Testis (tissue), 3 donors: ENCODE data around the gene FUT4. TPM values are rescaled to one million over a fixed set of nuclear protein-coding genes. Genes with fewer than 3 reads are reported as not detected.
A peak's percentile ranks its signal among the peaks of the same experiment; 100 is the strongest.

Source experiments
- DNase-seq: peaks from one replicate; pipeline ENCODE4 v3.0.0-alpha.2; 2019
- H3K27ac ChIP-seq, 2 donors: fragments of 200-600 bp; sonication (generic); one replicate each; pipeline ENCODE4 v1.5.1; 2019
- H3K27me3 ChIP-seq: fragments of 200-600 bp; sonication (generic); one replicate; pipeline ENCODE4 v1.5.1; 2019
- H3K36me3 ChIP-seq: fragments of 200-600 bp; sonication (generic); one replicate; pipeline ENCODE4 v1.5.1; 2017; ENCODE audit warnings: low read depth; ENCODE audit errors: missing control alignments
- H3K4me1 ChIP-seq: fragments of 200-600 bp; sonication (generic); one replicate; pipeline ENCODE4 v1.5.1; 2019
- H3K4me3 ChIP-seq, 2 donors: fragments of 200-600 bp; sonication (generic); one replicate each; pipeline ENCODE4 v1.5.1; 2017 to 2019
- H3K9me3 ChIP-seq: fragments of 200-600 bp; sonication (generic); one replicate; pipeline ENCODE4 v1.5.1; 2017
- CTCF ChIP-seq, 3 experiments: fragments of 450-650 bp in 2 of 3; fragments of 200-600 bp in 1 of 3; sonication (generic) in 1 of 3; IDR thresholded peaks; one replicate each; pipeline ENCODE4 v1.5.1; 2016 to 2019; ENCODE audit warnings: antibody characterized with exemption in 3 of 3, mild to moderate bottlenecking in 2 of 3, moderate library complexity in 1 of 3
- POLR2A ChIP-seq: fragments of 450-650 bp; IDR thresholded peaks from one replicate; pipeline ENCODE4 v1.6.1; 2017; ENCODE audit warnings: antibody characterized with exemption, mild to moderate bottlenecking, moderate library complexity
- WGBS, 2 donors: methylation state at CpG; one replicate each; pipeline ENCODE4 v1.1.5; 2018; 5-methylcytosine and 5-hydroxymethylcytosine counted together
- intact Hi-C: fragments of 100-400 bp; cut with DNase I; formaldehyde crosslinking; loops from one replicate; pipeline ENCODE4 v1.15.1; 2023; ENCODE audit warnings: low total_unique reads
- polyA plus RNA-seq: library from polyadenylated mRNA; stranded (reverse); fragments of 350-450 nt; fragmentation: Illumina TruSeq; extraction: RNeasy Lipid Tissue Mini Kit (QIAGEN cat#74804); gene quantifications from one replicate; pipeline ENCODE4 v1.2.3, GENCODE V29; 2014; ENCODE audit warnings: low read depth, low replicate concordance; ENCODE audit not compliant: insufficient read depth
- total RNA-seq, 2 donors: library from RNA; depleted of rRNA; stranded (reverse); fragments of >200 nt; gene quantifications; one replicate each; pipeline ENCODE4 v1.2.3, GENCODE V29; 2016

The FUT4 gene
- total and polyA plus RNA-seq, 3 donors from 2014 or later = 3.8 to 5.9 (median 5.1) TPM

GRCh38 chr11:94515398-94515797, 28.3 kb upstream of the FUT4 start:
- H3K27ac ChIP-seq = no peak overlapping the region
- no peak overlapping the region for H3K4me3 ChIP-seq
- TF ChIP-seq CTCF (IDR thresholded peaks at IDR 0.05) = no peak
- TF ChIP-seq POLR2A = no peak
- no peaks in the 10 kb centered on the region for H3K4me1 ChIP-seq
- no peaks in the 10 kb centered on the region for H3K27me3 ChIP-seq
- H3K9me3 ChIP-seq = no peaks in the 10 kb centered on the region
- no peak for DNase-seq
- no peaks in the 10 kb centered on the region for H3K36me3 ChIP-seq
- 78 to 87% methylated on average over 2 of the region's 2 CpGs for WGBS, 2 donors
- intact Hi-C loops = no loop called here

DNA sequence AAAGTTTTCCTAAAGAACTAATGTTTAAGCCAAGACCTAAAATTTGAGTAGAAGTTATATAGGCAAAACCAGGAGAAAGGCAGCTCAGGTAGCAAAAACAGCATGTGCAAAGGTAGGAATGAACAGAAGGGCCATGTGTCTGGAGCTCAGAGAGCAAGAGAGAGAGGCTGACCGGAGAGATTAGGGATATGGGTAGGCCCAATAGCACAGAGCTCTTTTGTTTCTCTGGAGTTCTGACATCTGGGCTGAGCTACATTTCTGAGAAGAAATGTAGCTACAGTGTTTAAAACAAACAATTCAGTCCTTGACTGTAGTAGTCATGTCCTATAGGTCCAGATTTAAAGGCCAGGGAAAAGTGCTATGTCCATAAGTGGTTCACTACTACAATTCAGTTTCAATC, 27.0 kb upstream of the FUT4 start:
- no peak overlapping the region for H3K4me3 ChIP-seq
- H3K27ac ChIP-seq = no peak overlapping the region
- no peaks in the 10 kb centered on the region for H3K36me3 ChIP-seq
- intact Hi-C loops = no loop called here
- H3K27me3 ChIP-seq = no peaks in the 10 kb centered on the region
- WGBS, 2 donors = 25 to 39% methylated on average over 1 of the region's 1 CpG
- no peaks in the 10 kb centered on the region for H3K4me1 ChIP-seq
- no peak for DNase-seq
- no peaks in the 10 kb centered on the region for H3K9me3 ChIP-seq
- TF ChIP-seq POLR2A = no peak
- TF ChIP-seq CTCF (IDR thresholded peaks at IDR 0.05) = no peak

DNA sequence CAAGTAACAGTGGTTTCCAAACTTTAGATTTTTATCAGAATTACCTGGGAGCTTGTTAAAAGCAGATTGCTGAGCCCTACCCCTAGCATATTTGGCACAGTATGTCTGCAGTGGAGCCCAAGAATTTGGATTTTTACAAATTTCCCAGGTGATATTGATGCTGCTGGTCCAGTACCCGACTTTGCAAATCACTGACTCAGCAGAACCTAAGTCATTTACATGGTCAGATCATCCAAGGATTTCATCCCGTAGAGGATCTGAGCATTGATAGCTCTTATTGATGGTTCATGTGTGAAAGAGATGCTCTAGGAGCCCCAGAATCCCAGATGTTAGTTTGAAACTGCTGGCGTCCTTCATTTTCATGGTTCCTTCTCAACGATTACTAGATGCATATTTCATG, 25.4 kb upstream of the FUT4 start:
- Histone ChIP-seq H3K4me1 (no peaks in the 10 kb centered on the region), H3K27ac (no peak overlapping the region), H3K36me3 (no peaks in the 10 kb centered on the region), H3K4me3 (no peak overlapping the region), H3K9me3 (no peaks in the 10 kb centered on the region), H3K27me3 (no peaks in the 10 kb centered on the region)
- DNase-seq = no peak
- 72 to 73% methylated on average over 4 of the region's 4 CpGs for WGBS, 2 donors
- no peak for TF ChIP-seq CTCF (IDR thresholded peaks at IDR 0.05)
- no peak for TF ChIP-seq POLR2A
- intact Hi-C loops = no loop called here

DNA sequence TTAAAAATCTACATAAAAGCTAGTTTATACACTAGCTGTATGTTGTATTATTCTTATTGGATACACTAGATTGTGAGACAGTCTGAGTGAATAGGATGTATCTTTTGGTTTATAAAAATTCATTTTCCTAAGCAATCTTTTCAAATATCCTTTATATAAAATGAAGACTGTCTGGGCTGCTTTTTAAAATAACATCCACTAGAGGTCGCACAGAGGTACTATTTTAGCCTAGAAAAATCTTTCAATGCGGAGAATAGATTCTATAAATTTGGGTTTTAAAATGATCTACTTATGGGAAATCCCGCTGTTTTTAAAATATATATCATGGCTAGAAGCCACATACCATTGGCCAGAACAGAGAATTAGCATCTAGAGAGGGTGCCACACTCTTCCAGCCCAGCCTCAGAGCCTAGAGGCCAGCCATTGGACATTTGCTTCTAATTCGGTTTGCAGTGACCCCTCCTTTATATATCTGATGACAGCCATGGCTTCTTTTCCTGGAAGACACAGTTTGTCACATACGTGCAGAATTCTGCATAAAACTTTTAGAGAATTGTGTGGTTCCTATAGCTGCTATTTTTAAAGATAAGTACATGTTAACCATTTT, 24.1 kb upstream of the FUT4 start:
- 23 to 31% methylated on average over 5 of the region's 5 CpGs for WGBS, 2 donors
- no peaks in the 10 kb centered on the region for H3K9me3 ChIP-seq

More for the DNA sequence above, 24.1 kb upstream of the FUT4 start:
- Histone ChIP-seq H3K27ac (no peak overlapping the region), H3K36me3 (no peaks in the 10 kb centered on the region), H3K4me1 (no peaks in the 10 kb centered on the region), H3K4me3 (no peak overlapping the region), H3K27me3 (no peaks in the 10 kb centered on the region)
- no peak for DNase-seq
- intact Hi-C loops = no loop called here
- TF ChIP-seq CTCF (IDR thresholded peaks at IDR 0.05) (peak in 2 of 3 experiments; percentile 7 to 73), POLR2A (no peak)
